Fibroblast of lung (primary cell): Measurements from ENCODE around the gene INTS6L.

Source experiments
- CTCF ChIP-seq, 2 donors: IDR thresholded peaks in 1 of 2; conservative IDR thresholded peaks in 1 of 2; 1 replicate in 1 of 2; 2 replicates in 1 of 2; pipeline ENCODE4 v1.5.1; 2011 to 2012; ENCODE audit warnings: low read length in 2 of 2, control low read depth in 1 of 2, inconsistent platforms in 1 of 2, low read depth in 1 of 2, mild to moderate bottlenecking in 1 of 2
- EZH2 ChIP-seq: IDR thresholded peaks from 2 replicates; pipeline ENCODE4 v1.5.1; 2012; ENCODE audit warnings: low read length, control low read depth, mild to moderate bottlenecking; ENCODE audit errors: missing control alignments

- TF ChIP-seq EZH2 (no peak), CTCF (conservative IDR thresholded peaks at IDR 0.05 in 1 of 2, IDR thresholded peaks at IDR 0.05 in 1 of 2; ENCODE audit: low read depth in 1 of 2, low read length in 2 of 2) (no peak)
Observed at GRCh38 chrX:135556055-135556454, 35.6 kb downstream of the INTS6L start.
